HepG2 (cell line): ENCODE results near the gene PNKD. TPM values are rescaled to one million over a fixed set of nuclear protein-coding genes. Genes with fewer than 3 reads are reported as not detected.

Source experiments
- AFF4 ChIP-seq: sonication (generic); formaldehyde crosslinking; IDR thresholded peaks from 2 replicates; pipeline ENCODE4 v1.4.0; 2020; ENCODE audit warnings: missing genetic modification reagents
- ARNTL ChIP-seq: sonication (generic); formaldehyde crosslinking; IDR thresholded peaks from 2 replicates; pipeline ENCODE4 v1.4.0; 2020; ENCODE audit warnings: mild to moderate bottlenecking, missing genetic modification reagents
- DNMT1 ChIP-seq: sonication (generic); formaldehyde crosslinking; IDR thresholded peaks from 2 replicates; pipeline ENCODE4 v1.5.1; 2020; ENCODE audit warnings: mild to moderate bottlenecking, missing genetic modification reagents
- ETV6 ChIP-seq: sonication (generic); formaldehyde crosslinking; conservative IDR thresholded peaks from 2 replicates; pipeline ENCODE4 v1.4.0; 2020; ENCODE audit warnings: missing genetic modification reagents
- GRHL1 ChIP-seq: sonication (generic); formaldehyde crosslinking; conservative IDR thresholded peaks from 2 replicates; pipeline ENCODE4 v1.8.0; 2022; ENCODE audit warnings: missing genetic modification reagents
- HNF4G ChIP-seq, 2 experiments: sonication (generic) in 1 of 2; formaldehyde crosslinking in 1 of 2; IDR thresholded peaks; 2 replicates each; pipeline versions ENCODE4 v1.4.0 to v1.6.1; 2011 to 2020; ENCODE audit warnings: borderline replicate concordance in 2 of 2, low read depth in 2 of 2, mild to moderate bottlenecking in 2 of 2, low read length in 1 of 2, missing genetic modification reagents in 1 of 2, moderate library complexity in 1 of 2
- KDM1A ChIP-seq: IDR thresholded peaks from 2 replicates; pipeline ENCODE4 v1.6.1; 2016; ENCODE audit warnings: missing compliant biosample characterization
- MAZ ChIP-seq, 2 experiments: sonication (generic) in 1 of 2; formaldehyde crosslinking in 1 of 2; IDR thresholded peaks; 2 replicates each; pipeline versions ENCODE4 v1.5.0 to v1.6.1; 2012 to 2020; ENCODE audit warnings: low read depth in 2 of 2, mild to moderate bottlenecking in 2 of 2, borderline replicate concordance in 1 of 2, improper control_type of control experiment in 1 of 2, low read length in 1 of 2, missing genetic modification reagents in 1 of 2, moderate library complexity in 1 of 2
- MYC ChIP-seq: sonication (generic); formaldehyde crosslinking; IDR thresholded peaks from 2 replicates; pipeline ENCODE4 v1.9.0; 2021; ENCODE audit warnings: missing genetic modification reagents, borderline replicate concordance
- PRMT3 ChIP-seq: sonication (generic); formaldehyde crosslinking; IDR thresholded peaks from 2 replicates; pipeline ENCODE4 v1.8.1; 2022; ENCODE audit warnings: low read depth, mild to moderate bottlenecking, moderate library complexity, missing genetic modification reagents, borderline replicate concordance
- RBFOX2 ChIP-seq: fragments of 200-400 bp; formaldehyde crosslinking; IDR thresholded peaks from 2 replicates; pipeline ENCODE4 v1.6.1; 2017; ENCODE audit warnings: low read depth, mild to moderate bottlenecking, low read length
- ZNF451 ChIP-seq: sonication (generic); formaldehyde crosslinking; IDR thresholded peaks from 2 replicates; pipeline ENCODE4 v1.5.0; 2020; ENCODE audit warnings: mild to moderate bottlenecking, missing genetic modification reagents
- ZNF691 ChIP-seq: sonication (generic); formaldehyde crosslinking; IDR thresholded peaks from 2 replicates; pipeline ENCODE4 v1.4.0; 2020; ENCODE audit warnings: missing genetic modification reagents, low read depth, mild to moderate bottlenecking, borderline replicate concordance
- polyA plus RNA-seq, 8 experiments: library from polyadenylated mRNA; depleted of rRNA in 3 of 8; stranded (reverse) in 7 of 8; unstranded in 1 of 8; fragments of >200 nt; fragmentation: Illumina TruSeq in 4 of 8; extraction: Trizol in 4 of 8; gene quantifications; 2 replicates each; pipeline versions ENCODE4 v1.2.1 to v1.2.3, GENCODE V29; 2011 to 2016; ENCODE audit warnings: low read depth in 4 of 8, missing spikeins in 1 of 8, mixed read lengths in 1 of 8; ENCODE audit not compliant: insufficient read depth in 1 of 8
- total RNA-seq, 5 experiments: library from RNA; depleted of rRNA; stranded (reverse); fragments of >200 nt; fragmentation: Illumina TruSeq; extraction: Trizol; gene quantifications; 2 replicates each; pipeline ENCODE4 v1.2.3, GENCODE V29; 2016; ENCODE audit warnings: low read depth in 1 of 5
- TF ChIP-seq, protein P1 (sequence below): sonication (generic); formaldehyde crosslinking; IDR thresholded peaks from 2 replicates; pipeline ENCODE4 v1.4.0; 2020; ENCODE audit warnings: mild to moderate bottlenecking, low read depth, missing genetic modification reagents
- TF ChIP-seq, protein P2 (sequence below): sonication (generic); formaldehyde crosslinking; IDR thresholded peaks from 2 replicates; pipeline ENCODE4 v1.4.0; 2020; ENCODE audit warnings: missing genetic modification reagents
- TF ChIP-seq, protein P3 (sequence below): sonication (generic); formaldehyde crosslinking; conservative IDR thresholded peaks from 2 replicates; pipeline ENCODE4 v1.8.1; 2023; ENCODE audit warnings: missing genetic modification reagents

PNKD gene
- total and polyA plus RNA-seq, 2 of the 13 experiments (the other 11 are each of a cell fraction or from before 2014, with no cell fraction given), result 55.9 to 80.4 TPM

DNA sequence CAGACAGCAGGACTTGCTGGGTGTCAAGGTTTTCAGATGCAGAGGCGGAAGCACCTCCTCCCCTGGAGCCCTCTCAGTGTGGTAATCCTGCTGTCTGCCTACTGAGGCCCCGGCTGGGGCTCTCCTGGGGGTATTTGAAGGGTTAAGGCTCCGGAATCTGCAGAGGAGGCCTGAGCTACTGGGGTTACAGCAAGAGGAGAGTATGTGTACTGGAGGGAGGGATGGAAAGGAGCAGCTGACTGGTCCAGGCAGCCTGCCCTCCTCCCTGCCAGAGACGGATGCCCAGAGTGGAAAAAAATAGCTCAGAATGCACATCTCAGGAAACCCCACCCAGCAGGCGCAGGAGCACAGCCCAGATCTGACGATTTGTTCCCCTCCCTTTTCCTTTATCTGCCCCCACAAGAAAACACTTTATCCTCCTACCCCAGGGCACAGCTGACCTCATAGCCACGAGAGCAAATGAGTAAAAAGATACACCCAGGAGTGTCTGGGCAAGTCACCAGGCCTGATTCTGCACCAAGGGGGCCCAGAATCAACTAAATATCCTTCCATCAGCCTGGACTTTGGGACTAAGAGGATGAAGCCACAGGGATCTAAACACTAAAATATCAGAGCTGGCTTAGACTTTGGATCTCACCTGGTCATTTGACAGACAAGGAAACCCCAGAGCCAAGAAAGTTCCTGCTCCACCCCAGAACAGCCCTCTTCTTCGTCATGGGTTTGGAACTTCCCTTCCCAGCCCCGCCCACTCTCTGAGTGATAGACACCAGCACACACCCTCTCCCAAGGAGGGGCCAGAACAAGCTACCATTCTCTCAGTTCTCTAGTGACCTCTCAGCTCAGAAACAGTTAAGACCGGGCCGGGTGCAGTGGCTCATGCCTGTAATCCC, 16.5 kb downstream of the PNKD start (continued):
- TF ChIP-seq MYC (CRISPR knock-in tag) (no peak), GRHL1 (CRISPR knock-in tag) (no peak), MAZ (IDR thresholded peaks at IDR 0.05; ENCODE audit: borderline replicate concordance, low read depth, low read length) (0 out of 2 replicates have a peak, but pooled peaks have one; percentile 26), MAZ (CRISPR knock-in tag; IDR thresholded peaks at IDR 0.05; ENCODE audit: low read depth) (no peak), RBFOX2 (no peak), AFF4 (CRISPR knock-in tag) (no peak), ETV6 (no peak), ZNF691 (CRISPR knock-in tag) (no peak), HNF4G (IDR thresholded peaks at IDR 0.05; ENCODE audit: borderline replicate concordance, low read depth, low read length) (peak; percentile 82), HNF4G (CRISPR knock-in tag; IDR thresholded peaks at IDR 0.05; ENCODE audit: borderline replicate concordance, low read depth) (no peak), DNMT1 (CRISPR knock-in tag) (no peak), ZNF451 (CRISPR knock-in tag) (no peak), KDM1A (CRISPR knock-in tag) (no peak), ARNTL (0 out of 2 replicates have a peak, but pooled peaks have one; percentile 32), PRMT3 (CRISPR knock-in tag) (no peak)
- TF ChIP-seq, protein P1, sequence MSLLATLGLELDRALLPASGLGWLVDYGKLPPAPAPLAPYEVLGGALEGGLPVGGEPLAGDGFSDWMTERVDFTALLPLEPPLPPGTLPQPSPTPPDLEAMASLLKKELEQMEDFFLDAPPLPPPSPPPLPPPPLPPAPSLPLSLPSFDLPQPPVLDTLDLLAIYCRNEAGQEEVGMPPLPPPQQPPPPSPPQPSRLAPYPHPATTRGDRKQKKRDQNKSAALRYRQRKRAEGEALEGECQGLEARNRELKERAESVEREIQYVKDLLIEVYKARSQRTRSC (CRISPR knock-in tag), result no peak
- TF ChIP-seq, protein P2, sequence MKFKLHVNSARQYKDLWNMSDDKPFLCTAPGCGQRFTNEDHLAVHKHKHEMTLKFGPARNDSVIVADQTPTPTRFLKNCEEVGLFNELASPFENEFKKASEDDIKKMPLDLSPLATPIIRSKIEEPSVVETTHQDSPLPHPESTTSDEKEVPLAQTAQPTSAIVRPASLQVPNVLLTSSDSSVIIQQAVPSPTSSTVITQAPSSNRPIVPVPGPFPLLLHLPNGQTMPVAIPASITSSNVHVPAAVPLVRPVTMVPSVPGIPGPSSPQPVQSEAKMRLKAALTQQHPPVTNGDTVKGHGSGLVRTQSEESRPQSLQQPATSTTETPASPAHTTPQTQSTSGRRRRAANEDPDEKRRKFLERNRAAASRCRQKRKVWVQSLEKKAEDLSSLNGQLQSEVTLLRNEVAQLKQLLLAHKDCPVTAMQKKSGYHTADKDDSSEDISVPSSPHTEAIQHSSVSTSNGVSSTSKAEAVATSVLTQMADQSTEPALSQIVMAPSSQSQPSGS (CRISPR knock-in tag), result no peak
- TF ChIP-seq, protein P3, sequence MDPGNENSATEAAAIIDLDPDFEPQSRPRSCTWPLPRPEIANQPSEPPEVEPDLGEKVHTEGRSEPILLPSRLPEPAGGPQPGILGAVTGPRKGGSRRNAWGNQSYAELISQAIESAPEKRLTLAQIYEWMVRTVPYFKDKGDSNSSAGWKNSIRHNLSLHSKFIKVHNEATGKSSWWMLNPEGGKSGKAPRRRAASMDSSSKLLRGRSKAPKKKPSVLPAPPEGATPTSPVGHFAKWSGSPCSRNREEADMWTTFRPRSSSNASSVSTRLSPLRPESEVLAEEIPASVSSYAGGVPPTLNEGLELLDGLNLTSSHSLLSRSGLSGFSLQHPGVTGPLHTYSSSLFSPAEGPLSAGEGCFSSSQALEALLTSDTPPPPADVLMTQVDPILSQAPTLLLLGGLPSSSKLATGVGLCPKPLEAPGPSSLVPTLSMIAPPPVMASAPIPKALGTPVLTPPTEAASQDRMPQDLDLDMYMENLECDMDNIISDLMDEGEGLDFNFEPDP, result no peak
